Lung (tissue), 12 donors: ENCODE results near the gene BBS9. TPM values are rescaled to one million over a fixed set of nuclear protein-coding genes. Genes with fewer than 3 reads are reported as not detected.
A peak's percentile ranks its signal among the peaks of the same experiment; 100 is the strongest.

ENCODE experiments used
- ATAC-seq: fragments of 200-7000 bp; cut with Tn5 transposase; one replicate; pipeline ENCODE4 v1.9.1; 2020; ENCODE audit warnings: moderate number of reproducible peaks; ENCODE audit not compliant: insufficient read depth, low FRiP score
- DNase-seq, 3 donors: peaks; one replicate each; pipeline ENCODE4 v3.0.0-alpha.2; 2013 to 2017
- H3K27ac ChIP-seq, 2 donors: one replicate each; pipeline ENCODE4 v1.5.1; 2013; ENCODE audit warnings: mild to moderate bottlenecking in 2 of 2, moderate library complexity in 2 of 2, control low read depth in 1 of 2, inconsistent platforms in 1 of 2, low read depth in 1 of 2, low read length in 1 of 2
- H3K27me3 ChIP-seq, 3 donors: one replicate each; pipeline ENCODE4 v1.5.1; 2013; ENCODE audit warnings: low read length in 2 of 3; ENCODE audit not compliant: control insufficient read depth in 3 of 3, insufficient read depth in 3 of 3
- H3K36me3 ChIP-seq, 4 donors: one replicate each; pipeline ENCODE4 v1.5.1; 2013; ENCODE audit warnings: low read length in 4 of 4, mild to moderate bottlenecking in 1 of 4, moderate library complexity in 1 of 4; ENCODE audit not compliant: control insufficient read depth in 4 of 4, insufficient read depth in 4 of 4
- H3K4me1 ChIP-seq, 5 donors: one replicate each; pipeline ENCODE4 v1.5.1; 2013; ENCODE audit warnings: low read length in 5 of 5, mild to moderate bottlenecking in 2 of 5, moderate library complexity in 1 of 5; ENCODE audit not compliant: control insufficient read depth in 5 of 5, insufficient read depth in 5 of 5
- H3K4me3 ChIP-seq: one replicate; pipeline ENCODE4 v1.5.1; 2013; ENCODE audit warnings: mild to moderate bottlenecking, control low read depth, moderate library complexity
- H3K9ac ChIP-seq, 2 donors: one replicate each; pipeline ENCODE4 v1.5.1; 2013; ENCODE audit warnings: low read length in 2 of 2, control low read depth in 1 of 2; ENCODE audit not compliant: insufficient read depth in 1 of 2
- H3K9me3 ChIP-seq, 4 donors: one replicate each; pipeline ENCODE4 v1.5.1; 2013; ENCODE audit warnings: low read length in 3 of 4, mild to moderate bottlenecking in 1 of 4, moderate library complexity in 1 of 4; ENCODE audit not compliant: control insufficient read depth in 4 of 4, insufficient read depth in 3 of 4
- CTCF ChIP-seq: IDR thresholded peaks from 2 replicates; pipeline ENCODE4 v1.5.1; 2012; ENCODE audit warnings: mild to moderate bottlenecking; ENCODE audit errors: control extremely low read depth, extremely low read depth
- WGBS, 2 donors: extraction: QIAGEN DNeasy Blood & Tissue Kit; methylation state at CpG; one replicate each; pipeline ENCODE4 v1.1.7; 2013; 5-methylcytosine and 5-hydroxymethylcytosine counted together
- polyA plus RNA-seq, 2 donors: library from polyadenylated mRNA; stranded (reverse); fragments of 200-250 nt; gene quantifications; one replicate each; pipeline ENCODE4 v1.2.1, GENCODE V29; 2013
- total RNA-seq, 2 donors: library from RNA; depleted of rRNA in 1 of 2; stranded (reverse); fragments of >200 nt in 1 of 2; gene quantifications; one replicate each; pipeline ENCODE4 v1.2.1, GENCODE V29; 2014 to 2021
- donor health status: control.
- donor health status: control.
- donor health status: Bipolar disorder and iron deficiency.
- donor health status: healthy.
- donor health status: DM: yes; HTN: yes; CAD: no.

Gene BBS9
- total and polyA plus RNA-seq, 4 donors, result 3.5 to 65.0 (median 15.2) TPM

- no peak for ATAC-seq
- TF ChIP-seq CTCF, result no peak
- 94 to 95% methylated on average over 2 of the region's 2 CpGs for WGBS, 2 donors
These were observed 302.2 kb downstream of the BBS9 start for GRCh38 chr7:33431543-33431942.

GRCh38 chr7:33432821-33433220 is 303.5 kb downstream of the BBS9 start:
- DNase-seq (no peak), ATAC-seq (no peak)
- Histone ChIP-seq H3K4me1 (peaks cover 0 to 16% (median 0%) of the 10 kb centered on the region in 5 donors), H3K36me3 (no peaks in the 10 kb centered on the region), H3K27me3 (no peaks in the 10 kb centered on the region), H3K9me3 (no peaks in the 10 kb centered on the region), H3K4me3 (no peak overlapping the region), H3K9ac (no peak overlapping the region), H3K27ac (no peak overlapping the region)
- no peak for TF ChIP-seq CTCF
- 91 to 100% methylated on average over 1 of the region's 1 CpG for WGBS, 2 donors

More at GRCh38 chr7:33431543-33431942, 302.2 kb downstream of the BBS9 start:
- no peak overlapping the region for H3K9ac ChIP-seq
- H3K36me3 ChIP-seq, result no peaks in the 10 kb centered on the region
- peak; percentile 20 to 88 (median 86) for DNase-seq
- H3K27me3 ChIP-seq, result no peaks in the 10 kb centered on the region
- no peak overlapping the region for H3K27ac ChIP-seq
- H3K9me3 ChIP-seq, result no peaks in the 10 kb centered on the region
- peaks cover 0 to 8% (median 0%) of the 10 kb centered on the region in 5 donors for H3K4me1 ChIP-seq
- H3K4me3 ChIP-seq, result no peak overlapping the region

GRCh38 chr7:33433357-33433756 is 304.0 kb downstream of the BBS9 start:
- no peak overlapping the region for H3K4me3 ChIP-seq
- no peaks in the 10 kb centered on the region for H3K9me3 ChIP-seq
- TF ChIP-seq CTCF, result no peak
- H3K9ac ChIP-seq, result no peak overlapping the region
- WGBS, 2 donors, result 93 to 97% methylated on average over 2 of the region's 2 CpGs
- no peak for ATAC-seq
- DNase-seq, result no peak
- H3K27ac ChIP-seq, result no peak overlapping the region
- no peaks in the 10 kb centered on the region for H3K27me3 ChIP-seq
- no peaks in the 10 kb centered on the region for H3K36me3 ChIP-seq
- peaks cover 0 to 16% (median 0%) of the 10 kb centered on the region in 5 donors for H3K4me1 ChIP-seq

- Histone ChIP-seq H3K4me3 (no peak overlapping the region), H3K27me3 (no peaks in the 10 kb centered on the region), H3K9ac (no peak overlapping the region), H3K9me3 (no peaks in the 10 kb centered on the region), H3K36me3 (no peaks in the 10 kb centered on the region), H3K27ac (no peak overlapping the region), H3K4me1 (peaks cover 4 to 68% (median 7%) of the 10 kb centered on the region in 5 donors)
- TF ChIP-seq CTCF, result no peak
- DNase-seq (peak; percentile 70 to 99 (median 96)), ATAC-seq (no peak)
- 58 to 71% methylated on average over 4 of the region's 4 CpGs for WGBS, 2 donors
These were observed 315.1 kb downstream of the BBS9 start for GRCh38 chr7:33444511-33444910.
